Lung (tissue), 12 donors: Measurements from ENCODE around the gene KCNG4. TPM values are rescaled to one million over a fixed set of nuclear protein-coding genes. Genes with fewer than 3 reads are reported as not detected.

Source experiments
- ATAC-seq: fragments of 200-7000 bp; cut with Tn5 transposase; one replicate; pipeline ENCODE4 v1.9.1; 2020; ENCODE audit warnings: moderate number of reproducible peaks; ENCODE audit not compliant: insufficient read depth, low FRiP score
- DNase-seq, 3 donors: peaks; one replicate each; pipeline ENCODE4 v3.0.0-alpha.2; 2013 to 2017
- H3K27ac ChIP-seq, 2 donors: one replicate each; pipeline ENCODE4 v1.5.1; 2013; ENCODE audit warnings: mild to moderate bottlenecking in 2 of 2, moderate library complexity in 2 of 2, control low read depth in 1 of 2, inconsistent platforms in 1 of 2, low read depth in 1 of 2, low read length in 1 of 2
- H3K27me3 ChIP-seq, 3 donors: one replicate each; pipeline ENCODE4 v1.5.1; 2013; ENCODE audit warnings: low read length in 2 of 3; ENCODE audit not compliant: control insufficient read depth in 3 of 3, insufficient read depth in 3 of 3
- H3K36me3 ChIP-seq, 4 donors: one replicate each; pipeline ENCODE4 v1.5.1; 2013; ENCODE audit warnings: low read length in 4 of 4, mild to moderate bottlenecking in 1 of 4, moderate library complexity in 1 of 4; ENCODE audit not compliant: control insufficient read depth in 4 of 4, insufficient read depth in 4 of 4
- H3K4me1 ChIP-seq, 5 donors: one replicate each; pipeline ENCODE4 v1.5.1; 2013; ENCODE audit warnings: low read length in 5 of 5, mild to moderate bottlenecking in 2 of 5, moderate library complexity in 1 of 5; ENCODE audit not compliant: control insufficient read depth in 5 of 5, insufficient read depth in 5 of 5
- H3K4me3 ChIP-seq: one replicate; pipeline ENCODE4 v1.5.1; 2013; ENCODE audit warnings: mild to moderate bottlenecking, control low read depth, moderate library complexity
- H3K9ac ChIP-seq, 2 donors: one replicate each; pipeline ENCODE4 v1.5.1; 2013; ENCODE audit warnings: low read length in 2 of 2, control low read depth in 1 of 2; ENCODE audit not compliant: insufficient read depth in 1 of 2
- H3K9me3 ChIP-seq, 4 donors: one replicate each; pipeline ENCODE4 v1.5.1; 2013; ENCODE audit warnings: low read length in 3 of 4, mild to moderate bottlenecking in 1 of 4, moderate library complexity in 1 of 4; ENCODE audit not compliant: control insufficient read depth in 4 of 4, insufficient read depth in 3 of 4
- CTCF ChIP-seq: IDR thresholded peaks from 2 replicates; pipeline ENCODE4 v1.5.1; 2012; ENCODE audit warnings: mild to moderate bottlenecking; ENCODE audit errors: control extremely low read depth, extremely low read depth
- WGBS, 2 donors: extraction: QIAGEN DNeasy Blood & Tissue Kit; methylation state at CpG; one replicate each; pipeline ENCODE4 v1.1.7; 2013; 5-methylcytosine and 5-hydroxymethylcytosine counted together
- polyA plus RNA-seq, 2 donors: library from polyadenylated mRNA; stranded (reverse); fragments of 200-250 nt; gene quantifications; one replicate each; pipeline ENCODE4 v1.2.1, GENCODE V29; 2013
- total RNA-seq, 2 donors: library from RNA; depleted of rRNA in 1 of 2; stranded (reverse); fragments of >200 nt in 1 of 2; gene quantifications; one replicate each; pipeline ENCODE4 v1.2.1, GENCODE V29; 2014 to 2021
- donor health status: control.
- donor health status: control.
- donor health status: Bipolar disorder and iron deficiency.
- donor health status: healthy.
- donor health status: DM: yes; HTN: yes; CAD: no.

The KCNG4 gene
- total and polyA plus RNA-seq, 4 donors, result not detected

GRCh38 chr16:84277244-84277823 is 37.5 kb upstream of the KCNG4 start:
- 30 to 34% methylated on average over 10 of the region's 10 CpGs for WGBS, 2 donors
- no peaks in the 10 kb centered on the region for H3K36me3 ChIP-seq
- H3K9ac ChIP-seq, result no peak overlapping the region
- peak; percentile 65 to 74 (median 71) for DNase-seq
- H3K27me3 ChIP-seq, result peaks cover 0 to 5% (median 0%) of the 10 kb centered on the region in 3 donors
- no peaks in the 10 kb centered on the region for H3K9me3 ChIP-seq
- peaks cover 0 to 2% (median 0%) of the 10 kb centered on the region in 5 donors for H3K4me1 ChIP-seq
- no peak overlapping the region for H3K4me3 ChIP-seq
- ATAC-seq, result no peak
- peak; percentile 81 for TF ChIP-seq CTCF
- no peak overlapping the region for H3K27ac ChIP-seq

- TF ChIP-seq CTCF, result no peak
- Histone ChIP-seq H3K4me3 (no peak overlapping the region), H3K9me3 (no peaks in the 10 kb centered on the region), H3K36me3 (no peaks in the 10 kb centered on the region), H3K4me1 (no peaks in the 10 kb centered on the region), H3K27ac (no peak overlapping the region), H3K27me3 (peaks cover 0 to 5% (median 0%) of the 10 kb centered on the region in 3 donors), H3K9ac (no peak overlapping the region)
- DNase-seq (no peak), ATAC-seq (no peak)
- WGBS, 2 donors, result 88 to 91% methylated on average over 6 of the region's 6 CpGs
These were observed 35.9 kb upstream of the KCNG4 start for GRCh38 chr16:84275585-84276151.

- no peak for DNase-seq
- H3K4me1 ChIP-seq, result no peaks in the 10 kb centered on the region
- 81 to 93% methylated on average over 9 of the region's 9 CpGs for WGBS, 2 donors
These were observed 34.7 kb upstream of the KCNG4 start for GRCh38 chr16:84274515-84274914.

More at GRCh38 chr16:84274515-84274914, 34.7 kb upstream of the KCNG4 start:
- no peak for ATAC-seq
- H3K9ac ChIP-seq, result no peak overlapping the region
- no peaks in the 10 kb centered on the region for H3K9me3 ChIP-seq
- no peaks in the 10 kb centered on the region for H3K36me3 ChIP-seq
- H3K4me3 ChIP-seq, result no peak overlapping the region
- peaks cover 0 to 5% (median 0%) of the 10 kb centered on the region in 3 donors for H3K27me3 ChIP-seq
- no peak for TF ChIP-seq CTCF
- H3K27ac ChIP-seq, result no peak overlapping the region
